Type B pancreatic cell (in vitro differentiated cells): ENCODE data around the gene SHLD3. TPM values are rescaled to one million over a fixed set of nuclear protein-coding genes. Genes with fewer than 3 reads are reported as not detected.
A peak's percentile ranks its signal among the peaks of the same experiment; 100 is the strongest.
"Not testable (repeated sequence)": the region's sequence is repeated elsewhere in the genome, so short reads cannot be mapped to it uniquely, and the experiment has no call there.

Experiments
- DNase-seq: peaks from one replicate; pipeline ENCODE4 v3.0.0; 2021; ENCODE audit warnings: mixed read lengths; ENCODE audit not compliant: unreplicated experiment; ENCODE audit errors: extremely low spot score
- H3K27ac Mint-ChIP-seq: 2 replicates; pipeline ENCODE4 v1.8.0; 2021; ENCODE audit warnings: mild to moderate bottlenecking, mixed read lengths
- H3K27me3 Mint-ChIP-seq: 2 replicates; pipeline ENCODE4 v1.8.0; 2021; ENCODE audit warnings: mixed read lengths
- H3K36me3 Mint-ChIP-seq: 2 replicates; pipeline ENCODE4 v1.8.0; 2021; ENCODE audit warnings: mixed read lengths
- H3K4me1 Mint-ChIP-seq: one replicate; pipeline ENCODE4 v1.8.0; 2021; ENCODE audit warnings: mixed read lengths; ENCODE audit not compliant: unreplicated experiment
- H3K4me3 Mint-ChIP-seq: 2 replicates; pipeline ENCODE4 v1.8.0; 2021; ENCODE audit warnings: mild to moderate bottlenecking, mixed read lengths
- H3K9me3 Mint-ChIP-seq: 2 replicates; pipeline ENCODE4 v1.8.0; 2021; ENCODE audit warnings: mixed read lengths
- total RNA-seq: library from RNA; stranded (reverse); gene quantifications from 2 replicates; pipeline ENCODE4 v1.2.1, GENCODE V29; 2021; ENCODE audit warnings: low replicate concordance
- TF ChIP-seq, protein P1 (sequence below): fragments of 200-600 bp; sonication (generic); conservative IDR thresholded peaks from 2 replicates; pipeline ENCODE4 v1.5.0; 2021; ENCODE audit warnings: antibody characterized with exemption, mild to moderate bottlenecking

The SHLD3 gene
- total RNA-seq, 1 donor from 2014 or later, result 4.0 TPM

DNA sequence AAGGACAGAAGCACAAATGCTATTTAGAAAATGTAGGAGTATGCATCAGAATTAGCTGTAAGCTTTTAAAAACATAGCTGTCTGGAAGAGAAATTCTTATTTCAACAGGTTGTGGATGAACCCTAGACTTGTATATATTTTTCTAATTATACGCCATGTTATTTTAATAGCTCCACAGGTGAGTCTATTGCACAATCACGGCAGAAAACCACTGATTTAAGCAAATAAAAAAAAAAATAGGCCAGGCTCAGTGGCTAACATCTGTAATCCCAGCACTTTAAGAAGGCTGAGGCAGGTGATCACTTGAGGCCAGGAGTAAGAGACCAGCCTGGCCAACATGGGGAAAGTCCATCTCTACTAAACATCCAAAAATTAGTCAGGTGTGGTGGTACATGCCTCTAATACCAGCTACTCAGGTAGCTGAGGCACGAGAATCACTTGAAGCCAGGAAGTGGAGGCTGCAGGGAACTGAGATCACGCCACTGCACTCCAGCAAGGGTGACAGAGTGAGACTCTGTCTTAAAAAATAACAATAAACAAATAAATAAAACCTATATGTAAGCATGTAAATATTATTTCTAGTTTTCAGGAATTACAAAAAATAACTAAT lies 12.4 kb upstream of the SHLD3 start:
- TF ChIP-seq, protein P1, sequence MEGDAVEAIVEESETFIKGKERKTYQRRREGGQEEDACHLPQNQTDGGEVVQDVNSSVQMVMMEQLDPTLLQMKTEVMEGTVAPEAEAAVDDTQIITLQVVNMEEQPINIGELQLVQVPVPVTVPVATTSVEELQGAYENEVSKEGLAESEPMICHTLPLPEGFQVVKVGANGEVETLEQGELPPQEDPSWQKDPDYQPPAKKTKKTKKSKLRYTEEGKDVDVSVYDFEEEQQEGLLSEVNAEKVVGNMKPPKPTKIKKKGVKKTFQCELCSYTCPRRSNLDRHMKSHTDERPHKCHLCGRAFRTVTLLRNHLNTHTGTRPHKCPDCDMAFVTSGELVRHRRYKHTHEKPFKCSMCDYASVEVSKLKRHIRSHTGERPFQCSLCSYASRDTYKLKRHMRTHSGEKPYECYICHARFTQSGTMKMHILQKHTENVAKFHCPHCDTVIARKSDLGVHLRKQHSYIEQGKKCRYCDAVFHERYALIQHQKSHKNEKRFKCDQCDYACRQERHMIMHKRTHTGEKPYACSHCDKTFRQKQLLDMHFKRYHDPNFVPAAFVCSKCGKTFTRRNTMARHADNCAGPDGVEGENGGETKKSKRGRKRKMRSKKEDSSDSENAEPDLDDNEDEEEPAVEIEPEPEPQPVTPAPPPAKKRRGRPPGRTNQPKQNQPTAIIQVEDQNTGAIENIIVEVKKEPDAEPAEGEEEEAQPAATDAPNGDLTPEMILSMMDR, result no peak
- no peak overlapping the region for H3K4me3 Mint-ChIP-seq
- DNase-seq, result no peak
- no peaks in the 10 kb centered on the region for H3K27me3 Mint-ChIP-seq
- H3K27ac Mint-ChIP-seq, result peak overlapping the region; percentile 42
- peaks cover 19% of the 10 kb centered on the region for H3K36me3 Mint-ChIP-seq
- H3K4me1 Mint-ChIP-seq, result no peaks in the 10 kb centered on the region
- H3K9me3 Mint-ChIP-seq, result no peaks in the 10 kb centered on the region

DNA sequence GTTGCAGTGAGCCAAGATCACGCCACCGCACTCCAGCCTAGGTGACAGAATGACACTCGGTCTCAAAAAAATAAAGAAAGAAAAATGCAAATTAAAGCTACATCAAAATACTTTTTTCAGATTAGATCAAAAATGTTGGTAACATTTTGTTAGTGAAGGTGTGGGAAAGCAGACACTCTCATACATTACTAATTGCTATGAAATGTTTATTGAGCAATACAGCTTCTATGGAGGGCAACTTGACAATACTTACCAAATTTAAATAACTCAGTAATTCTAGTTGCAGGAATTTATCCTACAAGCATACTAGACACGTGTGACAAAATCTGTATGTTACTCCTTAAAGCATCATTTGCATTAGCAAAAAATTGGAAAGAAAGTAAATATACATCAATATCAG lies 4.8 kb upstream of the SHLD3 start:
- H3K27me3 Mint-ChIP-seq, result no peaks in the 10 kb centered on the region
- H3K36me3 Mint-ChIP-seq, result peaks cover 5% of the 10 kb centered on the region
- TF ChIP-seq, protein P1, result no peak
- peaks cover 13% of the 10 kb centered on the region for H3K4me1 Mint-ChIP-seq
- H3K27ac Mint-ChIP-seq, result no peak overlapping the region
- no peak overlapping the region for H3K4me3 Mint-ChIP-seq
- no peaks in the 10 kb centered on the region for H3K9me3 Mint-ChIP-seq
- no peak for DNase-seq

DNA sequence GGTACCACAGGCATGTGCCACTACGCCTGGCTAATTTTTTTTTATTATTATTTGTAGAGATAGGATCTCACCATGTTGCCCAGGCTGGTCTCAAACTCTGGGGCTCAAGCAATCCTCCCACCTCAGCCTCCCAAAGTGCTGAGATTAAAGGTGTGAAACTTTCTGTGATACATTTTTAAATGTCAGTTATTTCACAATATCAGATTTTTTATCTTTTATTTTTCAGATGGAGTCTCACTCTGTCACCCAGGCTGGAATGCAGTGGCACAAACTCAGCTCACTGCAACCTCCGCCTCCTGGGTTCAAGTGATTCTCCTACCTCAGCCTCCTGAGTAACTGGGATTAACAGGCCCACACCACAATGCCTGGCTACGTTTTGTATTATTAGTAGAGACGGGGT lies 2.9 kb upstream of the SHLD3 start:
- H3K36me3 Mint-ChIP-seq, DNase-seq, H3K9me3 Mint-ChIP-seq, H3K27ac Mint-ChIP-seq, H3K27me3 Mint-ChIP-seq: not testable (repeated sequence)
- Mint-ChIP-seq H3K4me1 (peaks cover 18% of the 10 kb centered on the region), H3K4me3 (peak overlapping the region; percentile 98)

DNA sequence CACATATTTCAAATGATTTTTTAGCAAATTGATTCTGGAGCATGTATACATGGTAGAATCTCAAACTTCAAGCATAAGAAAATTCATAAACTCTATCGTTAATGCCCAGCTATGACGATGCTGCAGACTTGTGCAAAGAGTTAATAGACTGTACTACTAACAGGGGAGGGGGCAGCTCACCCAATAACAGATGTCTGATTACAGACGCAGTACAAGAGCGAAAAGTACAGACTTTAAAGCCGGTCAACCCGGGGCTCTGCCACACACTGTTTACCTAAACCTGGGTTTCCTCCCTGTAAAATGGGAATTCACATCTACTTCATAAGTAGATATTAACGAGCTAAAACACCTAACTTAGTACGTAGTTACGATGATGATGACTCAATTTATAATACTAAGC lies 1.3 kb upstream of the SHLD3 start:
- Mint-ChIP-seq H3K27me3 (no peaks in the 10 kb centered on the region), H3K4me3 (peak overlapping the region; percentile 98), H3K4me1 (peaks cover 18% of the 10 kb centered on the region), H3K36me3 (no peaks in the 10 kb centered on the region), H3K9me3 (no peaks in the 10 kb centered on the region), H3K27ac (peak overlapping the region; percentile 96)
- DNase-seq, result no peak
- TF ChIP-seq, protein P1, result no peak

DNA sequence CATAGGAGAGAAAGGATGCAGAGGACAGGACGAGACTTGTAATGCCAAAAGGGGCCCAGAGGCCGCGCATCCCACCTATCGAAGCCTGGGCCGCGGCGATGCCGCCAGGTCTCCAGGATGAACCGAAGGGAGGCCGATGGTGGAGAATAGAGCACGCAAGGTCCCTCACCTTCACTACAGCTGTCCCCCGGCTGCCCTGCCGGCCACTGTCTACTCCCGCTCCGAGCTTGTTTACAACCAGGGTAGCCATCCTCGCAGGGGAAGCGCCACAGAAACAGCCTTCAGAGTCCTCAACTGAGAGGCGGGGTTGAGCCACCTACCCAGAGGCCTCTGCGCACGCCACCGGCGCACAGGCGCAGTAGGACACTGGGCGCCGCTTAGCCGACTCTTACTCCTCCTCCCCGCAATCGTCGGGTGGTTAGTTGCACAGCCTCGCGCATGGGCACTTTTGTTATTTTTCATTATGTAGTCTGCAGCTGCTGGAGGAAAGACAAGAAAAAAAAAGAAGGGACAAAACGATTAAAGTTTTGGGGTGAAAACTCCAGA lies 729 bp upstream of the SHLD3 start, which contains the start of gene TRIM23:
Gene TRIM23, minus strand, starts transcription at position 309 of the 546 bp plus-strand sequence. Its CDS starts 59 bp downstream, at position 250.
- peak; percentile 91 for DNase-seq
- Mint-ChIP-seq H3K36me3 (no peaks in the 10 kb centered on the region), H3K27ac (peak within 1 kb of the TSS; percentile 96), H3K4me3 (peak within 1 kb of the TSS; percentile 98), H3K4me1 (peaks cover 18% of the 10 kb centered on the region), H3K9me3 (no peaks in the 10 kb centered on the region), H3K27me3 (no peaks in the 10 kb centered on the region)
- TF ChIP-seq, protein P1, result peak; percentile 41

DNA sequence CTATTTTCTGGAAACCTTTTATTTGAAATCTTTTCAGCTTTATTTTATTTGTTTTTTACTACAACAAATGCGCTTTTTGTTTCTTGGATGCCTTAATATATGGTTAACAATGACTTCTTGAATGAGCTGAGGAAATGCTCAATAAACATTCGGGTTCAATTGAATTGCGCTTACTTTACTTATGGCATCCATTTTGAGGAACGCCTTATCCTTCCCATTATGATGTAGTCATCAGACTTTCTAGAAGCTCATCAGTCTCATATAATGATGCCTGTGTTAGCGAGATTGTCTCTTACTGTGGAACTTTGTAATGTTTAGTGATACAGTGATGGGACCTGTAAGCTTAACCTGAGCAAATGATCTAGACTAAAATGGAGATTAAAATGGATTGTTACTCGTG lies 916 bp downstream of the SHLD3 start:
- no peak for DNase-seq
- TF ChIP-seq, protein P1, result no peak
- H3K4me3 Mint-ChIP-seq, result peak overlapping the region; percentile 98
- peak overlapping the region; percentile 96 for H3K27ac Mint-ChIP-seq
- H3K4me1 Mint-ChIP-seq, result peaks cover 18% of the 10 kb centered on the region
- no peaks in the 10 kb centered on the region for H3K9me3 Mint-ChIP-seq
- no peaks in the 10 kb centered on the region for H3K27me3 Mint-ChIP-seq
- peaks cover 3% of the 10 kb centered on the region for H3K36me3 Mint-ChIP-seq
